Measurements from ENCODE around the gene TSPY9. TPM values are rescaled to one million over a fixed set of nuclear protein-coding genes. Genes with fewer than 3 reads are reported as not detected.
"Not testable (repeated sequence)": the region's sequence is repeated elsewhere in the genome, so short reads cannot be mapped to it uniquely, and the experiment has no call there.

The TSPY9 gene
- total RNA-seq (2014; rRNA removed; shearing (Covaris generic)), result not detected in 2 replicates

GRCh38 chrY:9486967-9487366 is at the start of gene TSPY9:
Gene TSPY9, plus strand, starts transcription at chrY:9487267. Its CDS starts 46 bp downstream, at chrY:9487313.
- not testable (repeated sequence) for DNase-seq (ENCODE audit: low read depth)

GRCh38 chrY:9466655-9467054 is 20.4 kb upstream of the TSPY9 start, which contains the start of gene TSPY1:
Gene TSPY1, plus strand, starts transcription at chrY:9466955. Its CDS starts 46 bp downstream, at chrY:9467001.
- not testable (repeated sequence) for DNase-seq (ENCODE audit: low read depth)

- DNase-seq (ENCODE audit: low read depth), result not testable (repeated sequence)
Observed at GRCh38 chrY:9504396-9504795, 17.3 kb downstream of the TSPY9 start.

DNA sequence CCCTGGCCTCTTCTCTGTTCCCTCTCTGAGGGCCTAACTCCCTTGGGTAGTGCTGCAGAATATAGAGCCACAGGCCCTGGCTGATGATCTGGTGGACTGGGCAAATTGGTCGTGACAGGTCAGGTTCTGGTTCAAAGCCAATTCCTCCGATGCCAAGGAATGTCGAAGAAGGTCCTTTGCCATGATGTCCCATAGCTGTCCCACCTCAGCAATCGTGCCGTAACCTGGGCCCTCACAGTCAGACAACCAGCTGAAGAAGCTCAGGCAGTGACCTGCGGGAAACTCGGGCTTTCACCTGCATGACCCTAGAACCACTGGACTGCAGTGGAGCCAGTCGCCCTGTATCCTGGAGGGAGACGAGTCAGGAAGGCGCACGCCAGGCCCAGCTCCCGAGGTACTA is 29.2 kb downstream of the TSPY9 start:
- not testable (repeated sequence) for DNase-seq (ENCODE audit: low read depth)

DNA sequence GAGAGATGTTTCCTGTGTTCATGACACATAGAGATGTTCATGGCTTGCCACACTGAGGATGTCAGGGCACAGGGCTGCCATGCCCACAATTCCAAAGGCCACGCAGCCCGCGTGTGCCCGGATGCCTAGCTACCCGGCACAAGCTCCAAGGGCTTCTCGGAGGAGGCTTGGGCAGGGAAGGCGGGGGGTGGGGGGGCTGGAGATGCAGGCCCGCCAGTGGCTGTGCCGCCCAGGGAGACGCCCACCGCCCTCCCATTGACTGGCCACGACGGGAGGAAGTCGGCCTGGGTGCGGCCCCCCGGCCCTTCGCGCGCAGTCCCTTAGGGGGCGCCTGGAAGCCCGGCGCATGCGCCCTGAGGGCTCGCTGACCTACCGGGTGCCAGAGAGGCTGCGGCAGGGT is 40.5 kb downstream of the TSPY9 start, which contains the start of gene TSPY10:
Gene TSPY10 (plus strand): TSS at position 301 of the 400 bp plus-strand sequence. CDS start 46 bp downstream, at position 347.
- not testable (repeated sequence) for DNase-seq (ENCODE audit: low read depth)

Other genes with a start within 250 kb of the TSPY9 start
- not detected in 2 replicates for gene TSPY4, start 149.8 kb upstream of the TSPY9 start, total RNA-seq (2014; rRNA removed; shearing (Covaris generic))
- not detected in 2 replicates for gene TSPY8, start 129.5 kb upstream of the TSPY9 start, total RNA-seq (2014; rRNA removed; shearing (Covaris generic))
- gene TSPY3, start 88.8 kb upstream of the TSPY9 start, total RNA-seq (2014; rRNA removed; shearing (Covaris generic)), result not detected in 2 replicates
- gene TSPY1, start 20.3 kb upstream of the TSPY9 start, total RNA-seq (2014; rRNA removed; shearing (Covaris generic)), result not detected in 2 replicates
- gene TSPY10, start 40.6 kb downstream of the TSPY9 start, total RNA-seq (2014; rRNA removed; shearing (Covaris generic)), result not detected in 2 replicates